HG02763 (cell line): Measurements from ENCODE around the gene ARHGAP1.

Experiments used
- ATAC-seq: cut with Tn5 transposase; IDR thresholded peaks from one replicate; pipeline ENCODE4 v1.9.1; 2021; ENCODE audit warnings: mild to moderate bottlenecking, moderate library complexity; ENCODE audit not compliant: unreplicated experiment

The ARHGAP1 gene

GRCh38 chr11:46695345-46696211, 4.8 kb downstream of the ARHGAP1 start:
- no peak for ATAC-seq

- no peak for ATAC-seq
Observed at GRCh38 chr11:46694607-46695006, 5.8 kb downstream of the ARHGAP1 start.

DNA sequence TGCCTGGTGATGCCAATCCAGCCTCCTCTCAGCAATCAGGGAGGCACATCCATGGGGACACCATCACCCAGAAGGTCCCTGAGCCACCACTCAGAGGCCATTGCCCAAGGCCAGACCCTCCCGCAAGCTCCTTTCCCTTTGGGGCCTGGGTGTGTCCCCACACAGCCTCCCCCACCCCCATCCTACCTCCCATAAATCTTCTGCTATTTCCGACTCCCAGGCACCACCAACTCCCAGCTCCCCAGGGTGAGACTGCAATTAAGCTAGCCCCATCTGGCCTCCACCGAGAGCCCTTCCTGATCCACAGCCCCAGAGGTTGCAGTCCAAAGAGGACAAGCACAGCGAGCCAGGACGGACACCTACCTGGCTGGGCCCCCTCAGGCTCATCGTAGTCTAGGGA, 6.3 kb downstream of the ARHGAP1 start:
- no peak for ATAC-seq

GRCh38 chr11:46693597-46694012, 6.8 kb downstream of the ARHGAP1 start:
- no peak for ATAC-seq

DNA sequence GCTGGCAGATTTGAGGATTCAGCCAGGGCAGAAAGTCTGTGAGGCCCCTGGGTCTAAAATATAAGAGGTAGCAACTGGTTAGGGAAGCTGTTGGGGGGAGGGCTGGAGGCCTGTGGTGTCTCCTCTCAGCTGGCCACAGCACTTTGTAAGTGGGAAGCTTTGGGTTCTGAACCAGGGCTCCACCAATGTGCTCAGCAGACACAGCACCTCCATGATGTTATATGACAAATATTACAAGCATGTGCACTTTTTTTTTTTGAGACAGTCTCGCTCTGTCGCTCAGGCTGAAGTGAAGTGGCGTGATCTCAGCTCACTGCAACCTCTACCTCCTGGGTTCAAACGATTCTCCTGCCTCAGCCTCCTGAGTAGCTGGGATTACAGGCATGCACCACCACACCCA, 8.0 kb downstream of the ARHGAP1 start:
- ATAC-seq, result no peak

DNA sequence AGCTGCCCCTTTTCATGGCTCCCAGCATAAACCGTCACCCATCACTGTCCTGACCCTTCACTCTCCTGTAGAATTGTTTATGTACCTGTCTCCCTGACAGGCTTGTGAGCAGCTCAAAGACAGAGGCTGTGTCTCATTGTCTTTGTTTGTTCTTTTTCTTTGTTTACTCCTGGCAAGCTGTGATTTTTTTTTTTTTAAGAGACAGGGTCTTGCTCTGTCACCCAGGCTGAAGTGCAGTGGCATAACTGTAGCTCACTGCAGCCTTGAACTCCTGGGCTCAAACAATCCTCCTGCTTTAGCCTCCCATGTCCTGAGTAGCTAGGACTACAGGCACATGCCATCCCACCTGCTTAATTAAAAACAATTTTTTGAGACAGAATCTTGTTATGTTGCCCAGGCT, 9.7 kb downstream of the ARHGAP1 start:
- ATAC-seq, result no peak

DNA sequence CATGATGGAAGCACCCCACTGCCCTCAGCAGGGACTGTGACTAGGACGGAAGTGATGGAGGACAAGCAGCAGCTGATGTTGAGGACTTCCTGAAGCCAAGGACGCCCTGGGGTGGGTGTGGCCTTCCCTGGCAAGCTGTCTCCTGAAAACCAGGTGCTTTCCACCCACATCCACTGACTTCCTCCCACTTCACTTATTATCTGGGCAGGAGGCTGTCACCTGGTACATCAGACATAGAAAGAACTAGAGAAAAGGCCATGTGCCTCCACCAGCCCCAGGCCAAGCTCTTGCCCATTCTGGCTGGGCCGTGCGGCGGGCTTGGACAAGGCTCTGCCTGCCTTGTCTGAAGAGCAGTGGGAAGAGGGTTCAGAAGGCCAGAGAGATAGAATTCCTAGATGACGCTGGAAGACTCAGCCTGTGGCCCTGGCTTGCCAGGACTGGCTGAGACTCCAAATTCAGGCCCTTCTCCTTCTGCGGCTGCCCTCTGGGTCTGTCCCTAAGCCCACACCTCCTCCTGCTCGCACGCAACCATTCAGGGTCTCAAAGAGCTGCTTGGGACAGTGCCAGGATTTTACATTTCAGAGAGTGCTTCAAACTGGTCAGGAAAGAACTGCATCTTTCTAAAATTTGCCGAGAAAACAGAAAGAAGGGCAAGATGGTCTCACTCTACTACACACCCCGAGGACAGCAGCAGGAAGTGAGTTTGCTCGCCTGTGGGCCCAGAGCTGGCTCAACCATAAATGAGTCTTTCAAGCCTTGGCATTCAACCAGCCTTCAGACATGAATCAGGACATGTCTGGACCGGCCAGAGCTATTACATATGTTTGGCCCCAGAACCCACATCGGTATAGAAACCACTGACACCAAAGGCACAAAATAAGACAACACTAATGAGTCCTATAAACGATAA, 13.3 kb downstream of the ARHGAP1 start:
- no peak for ATAC-seq

GRCh38 chr11:46684367-46684766, 16.1 kb downstream of the ARHGAP1 start:
- no peak for ATAC-seq

DNA sequence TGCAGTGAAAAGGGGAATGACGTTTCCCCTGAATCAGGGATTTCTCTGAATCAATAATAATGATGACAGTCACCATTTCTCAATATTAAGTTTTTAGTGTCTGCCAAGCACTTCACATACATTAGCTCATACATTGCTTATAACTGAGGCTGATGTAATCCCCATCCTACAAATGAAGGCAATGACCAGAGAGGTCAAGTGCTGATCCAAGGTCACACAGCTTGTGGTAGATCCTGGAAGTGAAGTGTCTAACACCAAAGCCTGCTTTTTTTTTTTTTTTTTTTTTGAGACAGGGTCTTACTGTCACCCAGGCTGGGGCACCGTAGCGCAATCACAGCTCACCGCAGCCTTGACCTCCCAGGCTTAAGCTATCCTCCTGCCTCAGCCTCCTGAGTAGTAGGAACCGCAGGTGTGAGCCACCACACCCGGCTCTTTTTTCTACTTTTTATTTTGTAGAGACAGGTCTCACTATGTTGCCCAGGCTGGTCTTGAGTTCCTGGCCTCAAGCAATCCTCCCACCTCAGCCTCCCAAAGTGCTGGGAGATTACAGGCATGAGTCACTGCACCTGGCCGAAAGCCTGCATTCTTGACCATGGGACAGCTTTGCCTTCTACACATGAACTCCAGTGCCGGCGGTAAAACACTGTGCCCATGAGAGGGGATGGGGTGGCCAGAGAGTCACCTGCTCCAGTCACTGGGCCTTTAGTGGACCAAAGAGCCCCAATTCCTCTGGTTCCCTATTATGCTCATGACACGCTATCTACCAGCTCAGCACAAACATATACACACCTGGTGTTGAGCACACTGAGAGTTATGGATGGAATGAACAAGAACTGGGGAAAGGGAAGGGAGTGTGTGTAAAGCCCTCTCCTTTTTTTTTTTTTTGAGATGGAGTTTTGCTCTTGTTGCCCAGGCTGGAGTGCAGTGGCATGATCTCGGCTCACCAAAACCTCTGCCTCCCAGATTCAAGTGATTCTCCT, 17.4 kb downstream of the ARHGAP1 start:
- ATAC-seq, result no peak

- no peak for ATAC-seq
Observed at GRCh38 chr11:46681814-46682213, 18.6 kb downstream of the ARHGAP1 start.

DNA sequence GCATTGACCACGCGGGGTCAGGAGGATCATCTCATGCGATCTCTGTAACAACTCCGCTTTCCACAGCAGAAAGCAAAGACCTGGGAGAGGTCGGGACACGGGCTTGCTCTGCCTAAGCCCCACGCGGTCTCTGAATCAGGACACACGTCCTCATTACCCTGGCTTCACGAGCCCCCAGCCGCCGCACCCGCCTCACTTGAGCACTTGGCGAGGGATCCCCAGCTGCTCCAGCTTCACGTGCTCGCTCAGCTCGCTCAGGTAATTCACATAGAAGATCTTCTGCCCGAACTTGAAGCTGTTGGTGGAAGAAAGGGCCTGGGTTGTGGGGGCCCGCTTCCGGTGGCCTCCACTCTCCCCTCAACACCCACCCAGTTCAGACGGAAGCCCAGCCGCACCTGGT, 19.6 kb downstream of the ARHGAP1 start:
- no peak for ATAC-seq

GRCh38 chr11:46680164-46680760, 20.2 kb downstream of the ARHGAP1 start:
- ATAC-seq, result no peak

DNA sequence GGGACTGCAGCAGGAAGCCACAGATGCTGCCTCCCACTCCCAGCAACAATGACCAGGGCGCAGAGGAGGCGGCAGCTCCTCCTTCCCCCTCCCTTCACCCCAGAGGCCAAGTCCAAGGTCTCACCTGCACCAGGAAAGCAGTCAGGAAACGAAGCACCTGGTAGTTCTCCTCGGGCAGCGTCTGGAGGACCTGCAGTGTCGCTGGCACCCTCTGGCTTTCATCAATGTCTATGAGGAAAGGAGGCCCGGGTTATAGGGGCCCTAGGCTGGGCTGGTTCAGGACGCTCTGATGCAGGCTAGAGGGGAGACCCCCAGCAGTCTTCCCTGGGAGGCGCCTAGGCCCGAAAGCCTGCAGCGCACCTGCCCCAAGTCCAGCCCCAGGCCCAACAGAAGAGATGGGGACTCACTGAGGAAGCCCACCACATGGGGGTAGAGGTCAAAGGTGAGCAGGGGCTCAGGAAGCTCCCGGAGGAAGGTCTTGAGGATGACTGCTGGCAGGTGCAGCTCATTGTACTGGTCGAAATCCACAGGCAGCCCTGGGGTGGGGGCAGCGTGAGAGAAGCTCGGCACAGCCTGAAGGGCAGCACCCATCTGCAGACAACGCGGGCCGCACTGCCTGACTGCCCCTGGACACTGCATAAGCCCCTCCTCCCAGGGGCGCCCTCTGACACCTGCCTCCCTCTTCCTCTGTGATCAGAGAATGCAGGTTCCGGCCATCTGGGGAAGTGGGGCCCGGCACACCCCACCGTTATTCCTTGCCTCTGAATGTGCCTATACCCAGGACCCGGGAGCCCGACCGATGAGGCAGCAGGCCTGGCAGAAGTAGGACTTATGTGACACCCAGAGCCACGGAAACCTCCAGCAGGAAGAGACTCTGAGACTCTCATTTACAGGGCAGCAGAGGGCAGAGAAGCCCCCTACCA, 20.9 kb downstream of the ARHGAP1 start:
- no peak for ATAC-seq

DNA sequence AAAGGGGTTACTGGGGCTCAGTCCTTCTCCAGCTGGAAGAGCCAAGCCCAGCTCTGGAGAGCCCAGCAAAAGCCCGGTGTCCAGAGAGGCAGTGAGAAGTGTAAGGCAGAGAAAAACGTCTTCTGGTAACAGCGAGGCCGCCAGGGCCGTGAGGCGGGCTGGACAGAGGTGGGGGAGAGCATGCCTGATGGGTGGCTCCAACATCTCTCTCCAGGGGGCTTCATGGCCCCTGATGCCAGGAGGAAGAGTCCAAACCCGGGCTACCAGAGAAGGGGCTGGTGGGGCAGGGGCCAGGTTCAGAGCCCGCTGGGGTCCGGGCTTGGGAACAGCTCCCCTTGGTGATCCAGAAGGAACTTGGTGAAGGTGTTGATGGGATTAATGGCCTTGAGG, 21.7 kb downstream of the ARHGAP1 start:
- no peak for ATAC-seq

- no peak for ATAC-seq
Observed at GRCh38 chr11:46677991-46678740, 22.3 kb downstream of the ARHGAP1 start.

- no peak for ATAC-seq
Observed at GRCh38 chr11:46677169-46677568, 23.2 kb downstream of the ARHGAP1 start.

DNA sequence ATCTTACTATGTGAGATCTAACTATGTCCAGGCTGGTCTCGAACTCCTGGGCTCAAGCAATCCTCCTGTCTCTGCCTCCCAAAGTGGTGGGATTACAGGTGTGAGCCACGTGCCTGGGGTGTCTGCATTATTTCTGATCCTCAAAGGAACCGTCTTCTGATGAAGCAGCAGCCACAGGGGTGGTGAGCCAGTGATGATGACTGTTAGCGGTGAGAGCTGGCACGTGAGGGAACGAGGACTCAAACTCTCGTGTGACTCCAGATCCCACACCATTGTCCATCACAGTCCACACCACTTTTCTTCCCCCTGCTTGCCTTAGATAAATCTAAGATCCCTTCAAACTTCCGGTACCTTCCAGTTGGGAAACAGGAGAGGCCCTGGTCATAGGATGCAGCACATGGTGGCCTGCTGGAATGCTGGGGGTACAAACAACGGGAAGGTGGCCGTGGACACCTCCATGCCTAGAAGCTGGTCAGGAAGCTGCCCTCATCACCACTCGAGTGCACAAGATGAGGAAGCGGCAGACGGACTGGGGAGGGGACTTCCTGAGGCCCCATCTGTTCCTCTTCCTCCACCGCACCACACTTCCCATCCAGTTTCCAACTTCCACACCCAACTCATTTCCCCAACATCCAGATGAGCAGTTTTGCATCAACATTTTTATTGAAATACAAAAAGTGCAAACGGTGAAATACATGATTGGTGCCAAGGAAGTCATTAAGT, 23.8 kb downstream of the ARHGAP1 start:
- no peak for ATAC-seq

- ATAC-seq, result no peak
Observed at GRCh38 chr11:46675949-46676348, 24.5 kb downstream of the ARHGAP1 start.
